ENCODE results near the gene DAB1.
A peak's percentile ranks its signal among the peaks of the same experiment; 100 is the strongest.
"Not testable (repeated sequence)": the region's sequence is repeated elsewhere in the genome, so short reads cannot be mapped to it uniquely, and the experiment has no call there.

DAB1 gene

GRCh38 chr1:57360846-57361407 is 62.9 kb downstream of the DAB1 start:
- DNase-seq (ENCODE audit: low read depth), result no peak

GRCh38 chr1:57357462-57357861 is 66.4 kb downstream of the DAB1 start:
- DNase-seq (ENCODE audit: low read depth), result no peak

- DNase-seq (ENCODE audit: low read depth), result no peak
Observed at GRCh38 chr1:57353654-57354053, 70.2 kb downstream of the DAB1 start.

GRCh38 chr1:57350610-57351009 is 73.2 kb downstream of the DAB1 start:
- DNase-seq (ENCODE audit: low read depth), result no peak

- DNase-seq (ENCODE audit: low read depth), result no peak
Observed at GRCh38 chr1:57348921-57349320, 74.9 kb downstream of the DAB1 start.

- DNase-seq (ENCODE audit: low read depth), result no peak
Observed at GRCh38 chr1:57345916-57346315, 77.9 kb downstream of the DAB1 start.

- DNase-seq (ENCODE audit: low read depth), result no peak
Observed at GRCh38 chr1:57344265-57344664, 79.6 kb downstream of the DAB1 start.

GRCh38 chr1:57343298-57343915 is 80.5 kb downstream of the DAB1 start:
- not testable (repeated sequence) for DNase-seq (ENCODE audit: low read depth)

GRCh38 chr1:57341721-57342120 is 82.1 kb downstream of the DAB1 start:
- no peak for DNase-seq (ENCODE audit: low read depth)

- DNase-seq (ENCODE audit: low read depth), result no peak
Observed at GRCh38 chr1:57340334-57341070, 83.4 kb downstream of the DAB1 start.

- no peak for DNase-seq (ENCODE audit: low read depth)
Observed at GRCh38 chr1:57337623-57338022, 86.2 kb downstream of the DAB1 start.

- DNase-seq (ENCODE audit: low read depth), result no peak
Observed at GRCh38 chr1:57336793-57337192, 87.1 kb downstream of the DAB1 start.

- DNase-seq (ENCODE audit: low read depth), result no peak
Observed at GRCh38 chr1:57331620-57332019, 92.2 kb downstream of the DAB1 start.

- no peak for DNase-seq (ENCODE audit: low read depth)
Observed at GRCh38 chr1:57329937-57330336, 93.9 kb downstream of the DAB1 start.

GRCh38 chr1:57329001-57329527 is 94.8 kb downstream of the DAB1 start:
- DNase-seq (ENCODE audit: low read depth), result no peak

- DNase-seq (ENCODE audit: low read depth), result no peak
Observed at GRCh38 chr1:57327946-57328345, 95.9 kb downstream of the DAB1 start.

GRCh38 chr1:57327336-57327735 is 96.5 kb downstream of the DAB1 start:
- no peak for DNase-seq (ENCODE audit: low read depth)

GRCh38 chr1:57325536-57325935 is 98.3 kb downstream of the DAB1 start:
- no peak for DNase-seq (ENCODE audit: low read depth)

- DNase-seq (ENCODE audit: low read depth), result no peak
Observed at GRCh38 chr1:57325117-57325516, 98.7 kb downstream of the DAB1 start.

GRCh38 chr1:57324388-57324787 is 99.5 kb downstream of the DAB1 start:
- DNase-seq (ENCODE audit: low read depth), result no peak

GRCh38 chr1:57321776-57322175 is 102.1 kb downstream of the DAB1 start:
- no peak for DNase-seq (ENCODE audit: low read depth)

- no peak for DNase-seq (ENCODE audit: low read depth)
Observed at GRCh38 chr1:57319791-57320190, 104.1 kb downstream of the DAB1 start.

- DNase-seq (ENCODE audit: low read depth), result peak; percentile 4
Observed at GRCh38 chr1:57319165-57319564, 104.7 kb downstream of the DAB1 start.
